DND-41 (cell line): ENCODE results near the gene GMPPA.

Source experiments
- ATAC-seq: fragments of 200-7000 bp; cut with Tn5 transposase; 3 replicates; pipeline ENCODE4 v1.9.1; 2021; ENCODE audit warnings: low read depth; ENCODE audit not compliant: insufficient read depth
- DNase-seq: peaks from one replicate; pipeline ENCODE4 v3.0.0-alpha.2; 2020
- H2AFZ ChIP-seq: 2 replicates; pipeline ENCODE4 v1.6.0; 2012; ENCODE audit warnings: low read depth, low read length
- H3K27ac ChIP-seq: 2 replicates; pipeline ENCODE4 v1.5.1; 2012; ENCODE audit warnings: low read length, inconsistent platforms
- H3K27me3 ChIP-seq: fragments of 200-600 bp; sonication (generic); 2 replicates; pipeline ENCODE4 v1.6.0; 2012; ENCODE audit warnings: low read length, mild to moderate bottlenecking, inconsistent platforms; ENCODE audit not compliant: insufficient read depth, poor library complexity
- H3K36me3 ChIP-seq: 2 replicates; pipeline ENCODE4 v1.5.1; 2012; ENCODE audit warnings: low read length, inconsistent platforms; ENCODE audit not compliant: insufficient read depth
- H3K4me1 ChIP-seq: 2 replicates; pipeline ENCODE4 v1.5.1; 2012; ENCODE audit warnings: mild to moderate bottlenecking, low read length; ENCODE audit not compliant: insufficient read depth
- H3K4me2 ChIP-seq: 2 replicates; pipeline ENCODE4 v1.6.0; 2012; ENCODE audit warnings: mild to moderate bottlenecking, moderate library complexity, low read length, inconsistent platforms; ENCODE audit not compliant: insufficient read depth
- H3K4me3 ChIP-seq, 2 experiments: fragments of 200-600 bp in 1 of 2; shearing (Covaris generic) in 1 of 2; 2 replicates each; pipeline ENCODE4 v1.5.1; 2012 to 2016; ENCODE audit warnings: inconsistent platforms in 2 of 2, low read length in 2 of 2, mild to moderate bottlenecking in 2 of 2, low read depth in 1 of 2, moderate library complexity in 1 of 2
- H3K79me2 ChIP-seq: 2 replicates; pipeline ENCODE4 v1.6.0; 2012; ENCODE audit warnings: low read length, inconsistent platforms; ENCODE audit not compliant: insufficient read depth
- H3K9ac ChIP-seq: 2 replicates; pipeline ENCODE4 v1.6.0; 2012; ENCODE audit warnings: low read depth, mild to moderate bottlenecking, inconsistent platforms, low read length, moderate library complexity
- H3K9me3 ChIP-seq: 2 replicates; pipeline ENCODE4 v1.5.1; 2012; ENCODE audit warnings: low read length, moderate library complexity, mild to moderate bottlenecking, inconsistent platforms; ENCODE audit not compliant: insufficient read depth, severe bottlenecking
- H4K20me1 ChIP-seq: 2 replicates; pipeline ENCODE4 v1.6.0; 2012; ENCODE audit warnings: low read length; ENCODE audit not compliant: insufficient read depth
- CTCF ChIP-seq: IDR thresholded peaks from 2 replicates; pipeline ENCODE4 v1.5.1; 2012; ENCODE audit warnings: borderline replicate concordance, low read length, moderate library complexity, mild to moderate bottlenecking; ENCODE audit not compliant: poor library complexity, severe bottlenecking; ENCODE audit errors: extremely low read depth
- EZH2 ChIP-seq: IDR thresholded peaks from 3 replicates; pipeline ENCODE4 v1.6.1; 2012; ENCODE audit warnings: borderline replicate concordance, low read depth, mild to moderate bottlenecking, moderate library complexity, low read length, inconsistent platforms; ENCODE audit not compliant: severe bottlenecking

GMPPA gene

GRCh38 chr2:219522111-219523030, 23.7 kb downstream of the GMPPA start:
- ATAC-seq (no peak), DNase-seq (no peak)
- H3K4me3 ChIP-seq = no peak overlapping the region
- H2AFZ ChIP-seq = no peak overlapping the region
- H3K4me2 ChIP-seq = no peak overlapping the region
- H3K9ac ChIP-seq = no peak overlapping the region
- H4K20me1 ChIP-seq = peaks cover 9% of the 10 kb centered on the region
- H3K9me3 ChIP-seq = no peaks in the 10 kb centered on the region
- no peak overlapping the region for H3K27ac ChIP-seq
- TF ChIP-seq EZH2 (no peak), CTCF (no peak)
- peaks cover 8% of the 10 kb centered on the region for H3K4me1 ChIP-seq
- peaks cover 45% of the 10 kb centered on the region for H3K27me3 ChIP-seq
- no peaks in the 10 kb centered on the region for H3K36me3 ChIP-seq
- H3K79me2 ChIP-seq = no peaks in the 10 kb centered on the region

- no peak overlapping the region for H2AFZ ChIP-seq
- TF ChIP-seq CTCF = peak; percentile 34
- TF ChIP-seq EZH2 = no peak
- no peak overlapping the region for H3K4me2 ChIP-seq
- H3K9ac ChIP-seq = no peak overlapping the region
- no peak overlapping the region for H3K27ac ChIP-seq
- no peaks in the 10 kb centered on the region for H3K9me3 ChIP-seq
- H3K4me3 ChIP-seq = no peak overlapping the region
- no peaks in the 10 kb centered on the region for H3K36me3 ChIP-seq
- peaks cover 9% of the 10 kb centered on the region for H4K20me1 ChIP-seq
- peaks cover 44% of the 10 kb centered on the region for H3K27me3 ChIP-seq
- DNase-seq (no peak), ATAC-seq (no peak)
- peaks cover 8% of the 10 kb centered on the region for H3K4me1 ChIP-seq
- H3K79me2 ChIP-seq = no peaks in the 10 kb centered on the region
These were observed 24.5 kb downstream of the GMPPA start for GRCh38 chr2:219523031-219523671.

- Histone ChIP-seq H3K27ac (no peak overlapping the region), H4K20me1 (peaks cover 9% of the 10 kb centered on the region), H3K9me3 (no peaks in the 10 kb centered on the region), H3K4me1 (peaks cover 8% of the 10 kb centered on the region), H3K4me2 (no peak overlapping the region), H2AFZ (no peak overlapping the region), H3K79me2 (no peaks in the 10 kb centered on the region), H3K36me3 (no peaks in the 10 kb centered on the region), H3K4me3 (no peak overlapping the region), H3K9ac (no peak overlapping the region), H3K27me3 (peaks cover 48% of the 10 kb centered on the region)
- DNase-seq (no peak), ATAC-seq (no peak)
- TF ChIP-seq EZH2 = no peak
- TF ChIP-seq CTCF = no peak
These were observed 26.1 kb downstream of the GMPPA start for GRCh38 chr2:219524817-219525216.
